H9 (cell line): ENCODE results near the gene LACTB. TPM values are rescaled to one million over a fixed set of nuclear protein-coding genes. Genes with fewer than 3 reads are reported as not detected.

ENCODE experiments used
- DNase-seq: peaks from one replicate; pipeline ENCODE4 v3.0.0-alpha.2; 2017
- H2AFZ ChIP-seq: one replicate; pipeline ENCODE4 v1.6.1; 2013; ENCODE audit warnings: mild to moderate bottlenecking, low read length, control low read depth, moderate library complexity
- H2AK5ac ChIP-seq: 2 replicates; pipeline ENCODE4 v1.6.1; 2013; ENCODE audit warnings: low read length, control low read depth, mixed read lengths; ENCODE audit not compliant: insufficient read length
- H2BK120ac ChIP-seq: one replicate; pipeline ENCODE4 v1.6.1; 2013; ENCODE audit warnings: low read depth, mild to moderate bottlenecking, low read length, control low read depth, inconsistent platforms; ENCODE audit not compliant: poor library complexity, severe bottlenecking
- H2BK12ac ChIP-seq: 2 replicates; pipeline ENCODE4 v1.6.1; 2013; ENCODE audit warnings: low read length, control low read depth, mixed read lengths, low read depth; ENCODE audit not compliant: insufficient read length
- H2BK15ac ChIP-seq: 2 replicates; pipeline ENCODE4 v1.6.1; 2013; ENCODE audit warnings: low read depth, low read length, control low read depth
- H2BK20ac ChIP-seq: one replicate; pipeline ENCODE4 v1.6.1; 2013; ENCODE audit warnings: low read depth, mild to moderate bottlenecking, low read length, control low read depth, inconsistent platforms; ENCODE audit not compliant: poor library complexity, severe bottlenecking
- H2BK5ac ChIP-seq: 2 replicates; pipeline ENCODE4 v1.6.1; 2013; ENCODE audit warnings: low read length, control low read depth, mixed read lengths; ENCODE audit not compliant: insufficient read length
- H3K14ac ChIP-seq: 2 replicates; pipeline ENCODE4 v1.6.1; 2013; ENCODE audit warnings: low read length, control low read depth; ENCODE audit not compliant: insufficient read depth
- H3K18ac ChIP-seq: 2 replicates; pipeline ENCODE4 v1.6.1; 2013; ENCODE audit warnings: low read depth, mild to moderate bottlenecking, mixed read lengths, low read length, control low read depth; ENCODE audit not compliant: insufficient read length
- H3K23ac ChIP-seq: 2 replicates; pipeline ENCODE4 v1.6.1; 2013; ENCODE audit warnings: low read length, control low read depth, mixed read lengths, low read depth; ENCODE audit not compliant: insufficient read length
- H3K23me2 ChIP-seq: 2 replicates; pipeline ENCODE4 v1.6.1; 2013; ENCODE audit warnings: low read depth, mild to moderate bottlenecking, mixed read lengths, low read length, control low read depth; ENCODE audit not compliant: insufficient read length, poor library complexity, severe bottlenecking
- H3K27ac ChIP-seq: 2 replicates; pipeline ENCODE4 v1.5.1; 2013; ENCODE audit warnings: low read length, control low read depth, mixed read lengths, low read depth; ENCODE audit not compliant: insufficient read length
- H3K27me3 ChIP-seq: 2 replicates; pipeline ENCODE4 v1.6.1; 2013; ENCODE audit warnings: low read length, control low read depth, inconsistent platforms; ENCODE audit not compliant: insufficient read depth
- H3K4ac ChIP-seq: 2 replicates; pipeline ENCODE4 v1.6.1; 2013; ENCODE audit warnings: low read depth, mild to moderate bottlenecking, control low read depth, inconsistent platforms, low read length, moderate library complexity
- H3K4me1 ChIP-seq: 2 replicates; pipeline ENCODE4 v1.6.1; 2013; ENCODE audit warnings: low read length, control low read depth, inconsistent platforms; ENCODE audit not compliant: insufficient read depth
- H3K4me2 ChIP-seq: 2 replicates; pipeline ENCODE4 v1.6.1; 2013; ENCODE audit warnings: low read length, control low read depth, mixed read lengths; ENCODE audit not compliant: insufficient read length, insufficient read depth
- H3K56ac ChIP-seq: 2 replicates; pipeline ENCODE4 v1.6.1; 2013; ENCODE audit warnings: low read depth, mild to moderate bottlenecking, mixed read lengths, low read length, control low read depth; ENCODE audit not compliant: insufficient read length
- H3K79me1 ChIP-seq: 2 replicates; pipeline ENCODE4 v1.6.1; 2013; ENCODE audit warnings: low read depth, mild to moderate bottlenecking, moderate library complexity, low read length, control low read depth, inconsistent platforms; ENCODE audit not compliant: insufficient read depth, poor library complexity, severe bottlenecking
- H3K79me2 ChIP-seq: 2 replicates; pipeline ENCODE4 v1.6.1; 2013; ENCODE audit warnings: low read length, control low read depth, inconsistent platforms; ENCODE audit not compliant: insufficient read depth
- H3K9ac ChIP-seq: 2 replicates; pipeline ENCODE4 v1.6.1; 2013; ENCODE audit warnings: low read length, control low read depth, mixed read lengths; ENCODE audit not compliant: insufficient read length; ENCODE audit errors: extremely low read depth
- H3K9me3 ChIP-seq: one replicate; pipeline ENCODE4 v1.6.1; 2013; ENCODE audit warnings: low read depth, low read length, inconsistent platforms; ENCODE audit not compliant: control insufficient read depth
- H3T11ph ChIP-seq: one replicate; pipeline ENCODE4 v1.6.1; 2013; ENCODE audit warnings: mild to moderate bottlenecking, low read length, control low read depth, inconsistent platforms
- H4K20me1 ChIP-seq: one replicate; pipeline ENCODE4 v1.6.1; 2013; ENCODE audit not compliant: control insufficient read depth, insufficient read length, insufficient read depth
- H4K5ac ChIP-seq: 2 replicates; pipeline ENCODE4 v1.6.1; 2013; ENCODE audit warnings: low read depth, mild to moderate bottlenecking, mixed read lengths, low read length, control low read depth; ENCODE audit not compliant: insufficient read length
- H4K8ac ChIP-seq: replicated peaks from 2 replicates; pipeline ENCODE4 v1.6.1; 2013; ENCODE audit warnings: low read length, control low read depth, mixed read lengths, low read depth; ENCODE audit not compliant: insufficient read length
- H4K91ac ChIP-seq: 2 replicates; pipeline ENCODE4 v1.6.1; 2013; ENCODE audit warnings: low read depth, mild to moderate bottlenecking, moderate library complexity, mixed read lengths, low read length, control low read depth; ENCODE audit not compliant: insufficient read length
- H3K27ac Mint-ChIP-seq, 3 experiments: 2 replicates in 2 of 3; 3 replicates in 1 of 3; pipeline ENCODE4 v1.8.0; 2020 to 2021; ENCODE audit warnings: mixed read lengths in 3 of 3, mild to moderate bottlenecking in 1 of 3, moderate library complexity in 1 of 3
- H3K27me3 Mint-ChIP-seq: 2 replicates; pipeline ENCODE4 v1.8.0; 2021; ENCODE audit warnings: low read depth, mild to moderate bottlenecking, moderate library complexity, mixed read lengths
- H3K36me3 Mint-ChIP-seq, 3 experiments: 2 replicates in 2 of 3; 3 replicates in 1 of 3; pipeline ENCODE4 v1.8.0; 2020 to 2021; ENCODE audit warnings: low read depth in 3 of 3, mixed read lengths in 3 of 3; ENCODE audit not compliant: insufficient read depth in 1 of 3
- H3K4me1 Mint-ChIP-seq, 2 experiments: 2 replicates each; pipeline ENCODE4 v1.8.0; 2020; ENCODE audit warnings: mixed read lengths in 2 of 2
- H3K4me3 Mint-ChIP-seq, 2 experiments: 2 replicates in 1 of 2; 3 replicates in 1 of 2; pipeline ENCODE4 v1.8.0; 2020 to 2021; ENCODE audit warnings: mild to moderate bottlenecking in 2 of 2, mixed read lengths in 2 of 2, moderate library complexity in 1 of 2
- H3K9me3 Mint-ChIP-seq, 2 experiments: 2 replicates in 1 of 2; 3 replicates in 1 of 2; pipeline ENCODE4 v1.8.0; 2020; ENCODE audit warnings: mild to moderate bottlenecking in 2 of 2, mixed read lengths in 2 of 2, moderate library complexity in 1 of 2
- WGBS: extraction: QIAGEN DNeasy Blood & Tissue Kit; methylation state at CpG from one replicate; pipeline ENCODE4 v1.1.7; 2013; ENCODE audit warnings: missing lambda C conversion rate, low lambda C conversion rate, mixed read lengths; ENCODE audit not compliant: insufficient read length; ENCODE audit errors: extremely low coverage; 5-methylcytosine and 5-hydroxymethylcytosine counted together
- total RNA-seq: library from RNA; stranded (reverse); gene quantifications from 2 replicates; pipeline ENCODE4 v1.2.1, GENCODE V29; 2021
- TF ChIP-seq, protein P1 (sequence below): fragments of 200-600 bp; sonication (generic); conservative IDR thresholded peaks from 3 replicates; pipeline ENCODE4 v1.8.0; 2021; ENCODE audit warnings: antibody characterized with exemption, mild to moderate bottlenecking

The LACTB gene
- total RNA-seq, 1 experiment from 2014 or later: 10.3 TPM

DNA sequence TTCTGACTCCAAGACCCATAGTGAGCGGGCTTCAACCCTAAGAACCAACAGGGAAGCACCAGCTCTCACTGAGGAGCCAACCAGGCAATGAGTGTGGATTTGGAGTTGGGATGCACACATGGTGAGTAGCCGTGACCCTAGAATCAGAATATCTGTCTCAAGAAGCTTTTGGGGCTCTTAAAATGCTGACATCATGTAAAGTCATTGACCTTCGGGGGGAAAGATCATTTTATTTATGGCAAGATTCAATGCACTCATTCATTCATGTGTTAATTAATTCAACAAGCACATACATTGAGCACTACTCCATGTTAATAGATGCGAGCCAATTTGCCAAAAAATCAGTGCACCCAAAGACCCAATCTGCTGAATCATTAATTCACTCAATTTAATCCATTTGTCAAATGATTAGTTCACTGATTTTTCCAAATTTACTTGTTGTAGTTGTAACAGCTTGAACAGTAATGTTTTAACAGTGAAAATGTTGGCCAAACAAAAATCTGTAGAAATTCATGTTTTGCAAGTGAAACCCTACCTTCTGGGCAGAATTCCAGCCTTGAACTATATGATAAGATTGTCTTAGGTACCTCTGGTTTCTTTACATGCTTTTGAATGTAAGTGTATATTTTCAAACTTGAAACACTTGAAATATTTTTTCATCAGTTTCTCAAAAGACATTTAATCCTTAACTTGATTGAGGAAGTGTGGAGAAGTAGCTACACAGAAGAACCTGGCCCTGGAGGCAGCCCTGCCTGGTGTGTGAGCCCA, 29.8 kb upstream of the LACTB start:
- Histone ChIP-seq H3T11ph (no peak overlapping the region), H2BK12ac (no peak overlapping the region), H3K23ac (no peak overlapping the region), H3K4me1 (peaks cover 14% of the 10 kb centered on the region; the same call in 1 of the 2 replicates), H3K23me2 (no peaks in the 10 kb centered on the region), H2BK120ac (no peak overlapping the region), H2AFZ (no peak overlapping the region), H4K91ac (no peak overlapping the region), H3K79me1 (no peaks in the 10 kb centered on the region), H4K5ac (no peak overlapping the region), H3K9me3 (no peaks in the 10 kb centered on the region), H3K4ac (no peak overlapping the region), H3K4me2 (no peak overlapping the region), H2BK5ac (no peak overlapping the region), H3K14ac (no peak overlapping the region), H3K56ac (no peak overlapping the region), H3K27me3 (no peaks in the 10 kb centered on the region), H2BK20ac (no peak overlapping the region), H4K8ac (no peak overlapping the region), H3K27ac (no peak overlapping the region), H4K20me1 (no peaks in the 10 kb centered on the region), H3K79me2 (no peaks in the 10 kb centered on the region), H2BK15ac (no peak overlapping the region), H3K18ac (no peak overlapping the region), H2AK5ac (no peak overlapping the region), H3K9ac (no peak overlapping the region)
- Mint-ChIP-seq H3K27ac (peak overlapping the region in 1 of 3 experiments; percentile 2; a peak in 1 of 7 replicates), H3K27me3 (no peaks in the 10 kb centered on the region), H3K36me3 (no peaks in the 10 kb centered on the region; a peak in 1 of 7 replicates), H3K4me3 (no peak overlapping the region), H3K9me3 (peaks cover under 1% of the 10 kb centered on the region in 2 experiments; a peak in 3 of 5 replicates), H3K4me1 (peaks cover 42% of the 10 kb centered on the region in 2 experiments)
- WGBS: no CpG with 5 or more reads among the region's 4 CpGs
- TF ChIP-seq, protein P1, sequence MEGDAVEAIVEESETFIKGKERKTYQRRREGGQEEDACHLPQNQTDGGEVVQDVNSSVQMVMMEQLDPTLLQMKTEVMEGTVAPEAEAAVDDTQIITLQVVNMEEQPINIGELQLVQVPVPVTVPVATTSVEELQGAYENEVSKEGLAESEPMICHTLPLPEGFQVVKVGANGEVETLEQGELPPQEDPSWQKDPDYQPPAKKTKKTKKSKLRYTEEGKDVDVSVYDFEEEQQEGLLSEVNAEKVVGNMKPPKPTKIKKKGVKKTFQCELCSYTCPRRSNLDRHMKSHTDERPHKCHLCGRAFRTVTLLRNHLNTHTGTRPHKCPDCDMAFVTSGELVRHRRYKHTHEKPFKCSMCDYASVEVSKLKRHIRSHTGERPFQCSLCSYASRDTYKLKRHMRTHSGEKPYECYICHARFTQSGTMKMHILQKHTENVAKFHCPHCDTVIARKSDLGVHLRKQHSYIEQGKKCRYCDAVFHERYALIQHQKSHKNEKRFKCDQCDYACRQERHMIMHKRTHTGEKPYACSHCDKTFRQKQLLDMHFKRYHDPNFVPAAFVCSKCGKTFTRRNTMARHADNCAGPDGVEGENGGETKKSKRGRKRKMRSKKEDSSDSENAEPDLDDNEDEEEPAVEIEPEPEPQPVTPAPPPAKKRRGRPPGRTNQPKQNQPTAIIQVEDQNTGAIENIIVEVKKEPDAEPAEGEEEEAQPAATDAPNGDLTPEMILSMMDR: no peak
- no peak for DNase-seq
